ENCODE results near the gene ZNF777.
A peak's percentile ranks its signal among the peaks of the same experiment; 100 is the strongest.

ZNF777 gene

DNA sequence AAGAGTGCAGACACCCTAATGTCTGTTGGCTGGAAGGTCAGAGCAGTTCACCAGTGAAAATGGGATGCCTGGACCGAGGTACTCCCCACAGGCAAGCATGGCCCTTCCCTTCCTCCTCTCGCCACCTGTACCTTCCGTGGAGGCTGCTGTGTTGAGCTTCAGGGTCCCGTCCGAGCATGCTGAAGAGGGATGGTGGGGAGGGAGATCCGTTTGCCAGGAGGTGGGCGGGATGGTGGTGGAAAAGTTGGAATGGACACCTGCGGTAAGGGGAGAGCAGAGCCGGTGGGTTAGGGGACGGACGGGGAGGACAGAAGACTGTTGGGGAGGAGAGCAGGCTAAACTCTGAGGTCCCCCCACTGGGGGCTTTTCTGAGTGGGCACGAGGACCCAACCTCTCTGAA is 15.9 kb upstream of the ZNF777 start:
- no peak for DNase-seq (ENCODE audit: low spot score)

- DNase-seq (ENCODE audit: low spot score), result no peak
Observed at GRCh38 chr7:149475121-149476045, 14.5 kb upstream of the ZNF777 start.

DNA sequence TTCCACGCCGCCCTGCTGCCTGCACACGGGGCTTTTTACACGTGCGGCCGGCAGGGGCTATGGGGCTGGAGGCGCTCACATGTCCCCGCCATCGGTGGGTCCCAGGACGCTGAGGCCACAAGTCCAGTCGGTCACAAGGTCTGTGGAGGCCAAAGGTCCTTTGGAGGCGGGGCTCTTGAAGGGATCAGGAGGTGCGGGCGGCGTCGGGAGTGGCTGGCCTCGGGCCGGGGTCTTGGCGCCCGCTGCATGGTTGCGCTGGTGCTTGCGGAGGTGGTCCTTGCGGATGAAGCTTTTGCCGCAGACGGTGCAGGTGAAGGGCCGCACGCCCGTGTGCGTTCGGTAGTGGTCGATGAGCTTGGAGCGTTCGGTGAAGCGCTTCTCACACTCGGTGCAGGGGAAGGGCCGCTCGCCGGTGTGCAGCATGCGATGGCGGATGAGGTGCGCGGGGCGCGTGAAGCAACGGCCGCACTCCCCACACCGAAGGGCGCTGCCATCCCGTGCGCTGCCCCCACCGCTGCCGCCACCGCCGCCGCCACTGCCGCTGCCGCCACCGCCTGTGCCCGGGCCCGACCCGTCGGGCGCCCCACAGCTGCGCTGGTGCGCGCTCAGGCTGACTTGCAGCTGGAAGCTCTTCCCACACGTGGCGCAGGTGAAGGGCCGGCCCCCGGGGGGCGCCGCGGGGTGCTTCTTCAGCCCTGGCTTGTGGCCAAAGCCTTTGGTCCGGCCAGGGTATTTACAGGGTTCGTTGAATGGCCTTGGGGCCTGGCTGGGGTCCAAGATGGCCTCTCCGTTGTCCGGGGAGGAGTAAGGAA is 13.7 kb upstream of the ZNF777 start:
- no peak for DNase-seq (ENCODE audit: low spot score)

- no peak for DNase-seq (ENCODE audit: low spot score)
Observed at GRCh38 chr7:149473251-149473650, 12.4 kb upstream of the ZNF777 start.

- DNase-seq (ENCODE audit: low spot score), result no peak
Observed at GRCh38 chr7:149471289-149471953, 10.6 kb upstream of the ZNF777 start.

DNA sequence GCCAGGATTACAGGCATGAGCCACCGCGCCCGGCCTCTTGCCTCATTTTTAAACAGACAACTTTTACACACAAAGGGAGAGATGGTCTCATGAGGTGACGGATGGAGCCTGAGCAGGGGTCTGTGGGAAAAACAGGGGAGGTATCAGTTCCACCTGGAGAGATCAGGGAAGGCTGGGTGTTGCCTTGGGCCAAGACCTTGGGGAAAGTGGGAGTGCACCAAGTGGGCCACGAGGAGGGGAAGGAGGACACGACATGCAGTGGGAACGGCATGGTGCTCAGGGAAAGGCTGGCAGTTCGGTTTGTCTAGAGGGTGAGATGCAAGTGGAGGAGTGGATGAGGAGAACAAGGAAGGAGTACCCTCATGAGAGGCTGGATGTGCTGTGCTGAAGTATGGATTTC is 8.9 kb upstream of the ZNF777 start:
- no peak for DNase-seq (ENCODE audit: low spot score)

DNA sequence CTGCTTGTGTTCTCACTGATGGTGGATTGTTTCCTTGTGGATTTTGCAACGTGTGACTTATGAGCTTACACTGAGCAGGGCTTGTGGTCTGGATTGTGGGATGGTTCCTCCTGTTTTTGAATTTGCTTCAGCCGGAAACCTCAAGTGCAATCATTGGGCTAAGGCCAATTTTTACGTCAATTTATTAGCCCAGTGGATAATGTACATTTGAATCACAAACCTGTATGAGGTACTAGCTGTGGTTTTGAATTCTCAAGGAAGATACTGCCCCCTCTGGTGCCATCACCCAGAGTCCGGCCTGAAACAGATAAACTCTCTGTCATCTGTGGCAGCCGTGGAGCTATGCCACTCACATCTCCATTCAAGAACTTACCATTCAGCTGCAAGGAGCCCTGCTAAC is 7.3 kb upstream of the ZNF777 start:
- no peak for DNase-seq (ENCODE audit: low spot score)

DNA sequence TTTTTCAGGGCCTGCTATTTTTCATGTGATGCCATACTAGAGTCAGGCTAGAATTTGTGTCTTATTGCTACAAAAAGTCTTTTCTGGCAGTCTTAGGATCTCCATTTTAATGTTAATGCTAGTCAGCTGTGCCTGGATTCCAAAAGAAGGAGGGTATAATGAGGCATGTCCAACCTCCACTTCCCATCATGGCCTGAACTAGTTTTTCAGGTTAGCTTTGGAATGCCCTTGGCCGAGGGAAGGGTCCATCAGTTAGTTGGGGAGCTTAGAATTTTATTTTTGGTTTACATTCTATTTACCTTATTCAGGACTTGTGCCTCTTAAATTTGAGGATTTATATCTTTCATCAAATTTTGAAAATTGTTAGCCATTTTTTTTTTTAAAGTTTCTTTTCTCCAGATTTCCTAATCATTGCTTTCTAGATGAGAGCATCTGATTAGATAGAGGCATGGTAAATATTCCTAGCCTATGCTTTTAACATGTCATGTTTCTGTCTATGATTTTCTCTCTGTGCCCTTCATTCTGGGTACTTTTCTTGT is 6.5 kb upstream of the ZNF777 start:
- no peak for DNase-seq (ENCODE audit: low spot score)

- DNase-seq (ENCODE audit: low spot score), result no peak
Observed at GRCh38 chr7:149466364-149466763, 5.5 kb upstream of the ZNF777 start.

DNA sequence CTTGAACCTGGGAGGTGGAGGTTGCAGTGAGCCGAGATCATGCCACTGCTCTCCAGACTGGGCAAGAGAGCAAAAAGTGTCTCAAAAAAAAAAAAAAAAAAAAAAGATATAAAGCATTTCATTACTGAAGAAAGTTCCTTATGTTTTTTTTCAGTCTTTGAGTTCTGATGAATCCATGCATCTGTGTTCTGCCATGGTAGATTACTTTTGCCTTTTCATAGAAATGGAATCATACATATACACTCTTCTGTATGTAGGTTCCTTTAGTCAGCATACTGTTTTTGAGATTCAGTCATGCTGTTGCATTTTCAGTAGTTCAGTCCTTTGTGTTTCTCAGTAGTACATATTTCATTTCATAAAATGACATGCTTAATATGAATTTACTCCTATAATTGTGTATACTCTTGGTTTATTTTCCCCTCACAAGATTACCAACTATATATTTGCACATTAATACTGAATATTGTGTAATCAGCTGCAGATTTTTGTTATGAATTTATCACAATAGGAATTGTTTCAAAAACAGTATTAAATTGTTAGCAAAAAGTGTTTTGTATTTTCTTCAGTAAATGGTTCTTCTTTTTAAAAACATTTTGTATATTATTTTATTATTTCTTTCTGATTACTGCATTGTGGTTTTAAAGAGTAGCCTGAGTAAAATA is 2.8 kb upstream of the ZNF777 start:
- no peak for DNase-seq (ENCODE audit: low spot score)

- no peak for DNase-seq (ENCODE audit: low spot score)
Observed at GRCh38 chr7:149462101-149462520, 1.2 kb upstream of the ZNF777 start.

GRCh38 chr7:149459540-149460452 is 1.1 kb downstream of the ZNF777 start:
- DNase-seq (ENCODE audit: low spot score), result peak; percentile 62

DNA sequence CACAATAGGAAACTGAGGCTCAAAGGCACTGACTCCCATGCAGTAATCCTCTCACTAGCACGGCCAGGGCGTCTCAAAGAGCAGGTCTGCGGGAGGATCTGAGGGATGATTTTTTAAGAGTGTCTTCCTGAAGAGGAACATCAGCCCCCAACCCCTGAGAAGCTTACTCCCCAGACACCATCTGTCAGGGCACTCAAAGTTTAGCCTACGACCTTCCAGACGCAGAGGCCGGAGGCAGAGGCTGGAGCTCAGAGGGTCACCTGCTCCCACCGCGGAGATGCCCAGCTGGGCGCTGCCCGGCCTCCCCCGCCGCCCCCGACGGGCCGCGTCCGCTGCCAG is 1.7 kb downstream of the ZNF777 start:
- no peak for DNase-seq (ENCODE audit: low spot score)

GRCh38 chr7:149458235-149458634 is 2.6 kb downstream of the ZNF777 start:
- DNase-seq (ENCODE audit: low spot score), result no peak

DNA sequence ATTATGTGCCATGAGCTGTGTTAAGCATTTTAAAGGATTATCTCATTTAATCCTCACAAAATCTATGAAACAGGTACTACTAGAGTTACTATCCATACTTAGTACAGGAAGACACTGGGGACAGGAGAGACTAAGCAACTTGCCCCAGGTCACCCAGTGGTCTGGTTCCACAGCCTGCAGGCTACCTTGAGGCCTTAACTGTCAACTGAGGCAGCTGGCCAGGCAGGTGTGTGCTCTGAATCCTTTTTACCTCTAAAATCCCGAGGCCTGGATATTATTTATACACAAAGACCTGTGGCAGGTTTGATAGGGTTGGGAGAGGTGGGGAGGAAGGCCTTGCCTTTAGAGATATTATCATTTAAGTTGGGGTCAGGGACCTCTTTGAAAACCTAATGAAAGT is 3.1 kb downstream of the ZNF777 start:
- no peak for DNase-seq (ENCODE audit: low spot score)

GRCh38 chr7:149456506-149457421 is 4.1 kb downstream of the ZNF777 start:
- no peak for DNase-seq (ENCODE audit: low spot score)

- DNase-seq (ENCODE audit: low spot score), result no peak
Observed at GRCh38 chr7:149455175-149455950, 5.5 kb downstream of the ZNF777 start.

DNA sequence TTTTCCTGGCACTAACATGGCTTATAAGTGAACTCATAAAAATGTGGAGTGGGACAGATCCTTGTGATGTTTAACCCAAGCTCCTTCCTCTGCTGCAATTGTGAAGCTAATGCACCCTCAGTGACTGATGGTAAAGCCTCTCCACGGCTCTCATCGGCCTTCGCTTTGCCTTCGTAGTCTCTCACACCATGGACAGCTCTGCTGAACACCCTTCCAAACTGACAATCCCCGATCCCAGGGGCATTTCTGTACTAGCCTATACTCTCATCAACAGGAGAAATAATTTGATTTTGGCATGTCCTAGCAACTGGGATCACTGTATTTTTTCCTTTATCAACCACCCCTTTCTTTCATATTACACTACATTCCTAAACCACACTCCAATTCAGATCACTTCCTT is 6.1 kb downstream of the ZNF777 start:
- no peak for DNase-seq (ENCODE audit: low spot score)

DNA sequence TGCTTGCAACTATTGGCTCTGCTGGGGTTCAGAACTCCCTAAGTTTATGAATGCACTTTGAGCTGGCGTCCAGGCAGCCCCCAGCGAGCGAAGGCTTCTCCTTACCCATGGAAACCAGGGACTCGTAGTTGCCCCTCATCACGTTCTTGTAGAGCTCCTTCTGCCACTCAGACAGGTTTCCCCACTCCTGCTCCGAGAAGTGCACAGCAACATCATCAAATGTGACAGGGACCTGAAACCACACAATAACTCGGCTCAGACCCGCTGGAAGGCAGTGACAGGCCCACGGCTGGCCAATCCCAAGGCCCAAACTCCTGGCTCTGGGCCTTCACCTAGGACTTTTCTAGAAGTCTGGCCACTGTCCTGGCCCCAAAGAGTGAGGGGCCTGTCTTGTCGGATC is 6.9 kb downstream of the ZNF777 start:
- no peak for DNase-seq (ENCODE audit: low spot score)
